HG03442 (cell line): ENCODE data around the gene PNMA8A.

Experiments used
- ATAC-seq: cut with Tn5 transposase; IDR thresholded peaks from one replicate; pipeline ENCODE4 v1.9.1; 2021; ENCODE audit warnings: mild to moderate bottlenecking, moderate library complexity; ENCODE audit not compliant: unreplicated experiment

PNMA8A gene

DNA sequence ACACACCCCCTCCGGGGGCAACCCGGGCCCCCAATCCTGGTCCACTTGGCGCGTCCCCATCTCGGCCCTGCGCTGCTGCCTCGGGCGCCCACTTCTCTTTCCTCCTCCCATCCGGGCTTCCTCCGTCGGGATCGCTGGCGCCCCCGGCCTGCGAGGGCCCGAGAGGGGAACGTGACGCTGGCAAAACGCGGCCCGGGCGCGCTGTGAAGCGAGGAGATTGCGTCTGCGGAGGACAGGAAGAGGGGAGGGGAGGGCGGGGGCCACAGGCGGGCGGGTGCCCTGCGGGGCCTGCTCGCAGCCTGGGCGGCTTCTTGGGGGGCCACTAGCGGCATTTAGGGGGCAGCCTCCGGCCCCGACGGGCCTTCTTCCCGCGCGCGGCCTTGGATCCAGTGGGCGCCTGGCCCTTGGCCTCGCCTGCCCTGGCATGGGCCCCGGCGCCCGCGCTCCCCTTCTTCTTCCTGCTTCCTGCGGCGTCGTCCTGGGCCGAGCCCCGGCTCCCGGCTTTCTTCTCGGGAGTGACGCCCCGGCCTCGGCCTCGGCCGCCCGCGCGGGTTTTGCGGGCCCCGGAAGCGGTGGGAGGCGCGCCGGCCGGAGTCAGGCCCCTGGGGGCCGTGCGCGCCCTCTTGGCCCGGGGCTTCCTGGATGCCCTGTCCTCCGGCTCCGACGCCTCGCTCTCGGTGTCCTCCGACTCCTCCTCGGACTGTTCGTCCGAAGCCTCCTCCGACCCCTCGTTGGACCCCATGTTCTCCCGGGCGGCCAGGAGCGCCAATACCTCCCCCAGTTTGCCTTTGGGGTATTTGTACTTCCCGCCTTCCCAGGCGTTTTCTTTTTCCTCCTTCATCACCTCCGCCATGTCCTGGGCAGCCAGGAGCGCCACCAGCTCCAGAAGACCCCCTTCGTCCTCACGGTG, 22.1 kb upstream of the PNMA8A start:
- ATAC-seq = no peak

DNA sequence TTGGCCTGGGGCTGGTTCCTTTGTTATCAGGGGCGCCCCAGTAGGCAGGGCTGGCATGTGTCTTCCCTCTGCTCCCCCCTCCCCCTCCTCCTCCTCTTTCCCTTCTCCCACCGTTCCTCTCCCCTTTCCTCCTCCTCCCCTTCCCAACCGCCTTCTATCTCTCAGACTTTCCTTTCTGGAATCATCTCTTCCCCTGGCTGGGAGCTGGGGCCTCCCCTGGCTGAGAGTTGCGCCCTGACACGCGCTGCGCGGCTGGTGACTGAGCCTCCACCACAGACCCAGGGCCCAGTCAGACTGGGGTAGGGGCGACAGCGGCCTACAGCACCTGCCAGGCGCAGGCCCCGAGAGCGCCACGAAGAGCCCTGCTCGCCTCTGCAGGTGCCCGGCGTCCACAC, 21.5 kb upstream of the PNMA8A start:
- no peak for ATAC-seq

DNA sequence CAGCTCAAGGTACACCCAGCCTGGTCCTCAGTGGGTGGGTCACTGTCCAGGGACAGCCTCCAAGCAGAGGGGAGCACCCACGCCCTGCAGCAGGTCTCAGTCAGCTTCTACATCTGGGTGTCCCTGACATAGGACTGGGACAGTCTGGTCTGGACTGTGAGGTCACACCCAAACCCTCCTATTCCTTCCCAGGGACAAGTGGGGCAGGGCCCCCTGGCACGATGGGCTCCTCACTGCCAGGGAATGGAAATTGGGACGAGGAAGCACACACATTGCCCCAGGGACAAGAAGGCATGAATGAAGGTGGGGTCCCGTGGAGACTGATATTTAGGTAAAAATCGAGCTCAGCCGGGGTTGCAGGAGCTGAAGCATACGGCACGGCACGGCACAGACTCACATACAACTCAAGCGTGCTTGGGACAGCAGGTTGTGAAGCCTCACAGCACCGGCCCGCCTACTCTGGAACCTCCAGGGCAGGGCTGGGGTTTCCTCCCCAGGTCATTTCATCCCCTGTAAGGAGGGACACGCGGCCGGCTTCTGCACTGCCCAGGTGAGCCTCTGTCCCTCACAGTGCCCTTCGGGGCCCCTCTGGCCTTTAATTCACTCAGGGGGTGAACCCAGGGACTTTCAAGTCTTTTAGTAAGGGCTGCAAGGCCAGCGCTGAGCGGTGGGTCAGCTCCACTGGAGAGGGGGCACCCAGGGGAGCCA, 20.8 kb upstream of the PNMA8A start:
- ATAC-seq = no peak

DNA sequence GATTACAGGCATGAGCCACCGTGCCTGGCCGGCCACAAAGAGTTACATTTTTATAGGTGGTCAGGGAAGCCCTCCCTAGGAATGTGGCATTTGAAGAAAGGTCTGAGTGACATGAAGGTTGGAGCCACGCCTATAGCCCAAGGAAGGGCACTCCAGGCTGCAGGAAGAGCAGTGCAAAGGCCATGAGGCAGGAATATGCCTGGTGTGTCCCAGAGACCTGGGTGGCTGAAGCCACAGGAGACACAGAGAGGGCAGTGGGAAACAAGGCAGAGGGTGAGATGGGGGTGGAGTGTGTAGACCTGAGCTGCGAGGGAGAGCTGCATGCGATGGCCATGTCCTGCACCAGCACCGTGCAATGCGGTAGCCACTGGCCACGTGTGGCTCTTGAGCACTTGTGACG, 19.4 kb upstream of the PNMA8A start:
- ATAC-seq = no peak

DNA sequence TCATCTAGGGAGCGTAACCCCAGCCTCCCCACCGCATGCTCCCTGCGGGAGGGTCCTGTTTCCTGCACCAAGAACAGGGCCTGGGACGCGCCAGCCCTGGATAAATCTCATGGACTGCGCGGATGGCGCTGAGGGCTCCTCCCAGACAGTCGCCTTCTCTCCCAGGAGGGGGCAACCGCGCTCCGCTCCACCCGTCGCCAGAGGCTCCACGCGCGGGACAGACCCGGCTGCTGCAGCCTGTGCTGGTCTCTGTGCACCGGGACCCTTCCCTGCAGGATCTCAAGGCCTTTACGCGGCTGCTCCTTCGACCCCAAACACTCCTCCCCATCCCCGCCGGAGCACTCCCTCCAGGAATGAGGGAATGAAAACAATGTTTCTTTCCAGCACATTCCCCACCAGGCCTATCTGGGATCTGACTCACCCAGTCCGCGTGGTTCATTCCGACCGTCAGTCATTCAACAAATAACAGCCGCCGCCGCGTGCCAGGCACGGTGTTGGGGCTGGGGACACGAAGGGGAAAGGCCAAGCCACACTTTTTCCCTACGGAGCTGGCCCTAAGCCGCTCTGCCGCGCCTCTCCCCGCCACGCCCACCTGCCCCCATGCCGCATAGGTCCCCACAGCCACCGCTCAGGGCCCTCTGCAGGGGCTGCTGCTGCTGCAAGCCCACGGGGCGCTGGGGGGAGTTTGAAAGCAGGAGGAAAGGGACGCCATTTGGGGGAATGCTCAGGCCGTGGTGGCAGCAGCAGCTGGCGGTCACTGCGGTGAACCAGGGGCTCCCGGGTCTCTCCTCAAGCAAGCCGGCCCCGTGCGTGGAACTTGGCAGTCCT, 18.3 kb upstream of the PNMA8A start:
- ATAC-seq = no peak

DNA sequence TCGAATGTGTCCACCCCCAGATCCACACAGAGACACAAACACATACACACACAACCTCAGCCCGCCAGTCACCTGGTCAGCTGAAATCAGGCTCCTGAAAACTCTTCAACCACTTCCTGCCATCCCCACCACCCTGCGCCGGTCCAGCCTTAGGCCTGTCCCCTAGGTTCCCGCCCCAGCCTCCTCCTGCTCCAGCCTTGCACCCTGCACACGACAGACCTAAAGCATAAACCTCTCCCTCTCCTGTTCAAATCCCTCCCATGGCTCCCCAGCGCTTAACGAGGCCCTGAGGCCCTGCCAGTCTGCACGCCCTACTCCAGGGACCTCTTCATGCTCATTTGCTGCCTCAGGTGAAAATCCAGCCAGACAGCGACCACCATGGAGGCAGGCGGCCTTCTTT, 17.2 kb upstream of the PNMA8A start:
- ATAC-seq = no peak

DNA sequence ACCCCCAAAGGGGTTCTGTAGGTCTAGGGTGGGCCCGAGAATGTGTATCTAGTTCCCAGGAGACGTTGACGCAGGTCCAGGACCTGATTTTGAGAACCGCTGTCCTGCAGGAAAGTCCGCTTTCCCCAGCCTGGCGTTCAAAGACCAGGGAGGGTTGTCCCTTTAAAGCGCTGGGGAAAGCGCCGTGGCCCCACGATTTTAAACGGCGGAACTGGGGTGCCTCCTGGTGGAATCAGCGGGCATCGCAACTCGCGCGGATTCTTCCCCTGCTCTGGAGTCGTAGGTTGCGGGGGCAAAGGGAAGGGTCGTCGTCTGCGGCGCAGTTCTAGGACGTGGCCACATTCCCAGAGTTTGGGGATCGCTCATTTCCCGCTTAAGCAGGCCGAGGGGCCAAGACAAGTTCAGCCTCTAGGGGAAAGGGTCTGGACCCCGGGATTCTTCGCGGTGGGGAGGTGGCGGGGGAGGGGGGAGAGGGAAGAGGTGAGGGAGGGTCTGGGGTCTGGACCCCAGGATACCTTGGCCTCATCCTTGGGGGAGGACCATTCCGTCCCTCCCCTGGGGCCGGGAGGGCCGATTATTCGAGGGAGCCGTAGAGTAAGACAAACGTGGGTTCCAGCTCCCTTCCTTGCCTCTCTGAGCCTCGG, 16.6 kb upstream of the PNMA8A start:
- no peak for ATAC-seq

DNA sequence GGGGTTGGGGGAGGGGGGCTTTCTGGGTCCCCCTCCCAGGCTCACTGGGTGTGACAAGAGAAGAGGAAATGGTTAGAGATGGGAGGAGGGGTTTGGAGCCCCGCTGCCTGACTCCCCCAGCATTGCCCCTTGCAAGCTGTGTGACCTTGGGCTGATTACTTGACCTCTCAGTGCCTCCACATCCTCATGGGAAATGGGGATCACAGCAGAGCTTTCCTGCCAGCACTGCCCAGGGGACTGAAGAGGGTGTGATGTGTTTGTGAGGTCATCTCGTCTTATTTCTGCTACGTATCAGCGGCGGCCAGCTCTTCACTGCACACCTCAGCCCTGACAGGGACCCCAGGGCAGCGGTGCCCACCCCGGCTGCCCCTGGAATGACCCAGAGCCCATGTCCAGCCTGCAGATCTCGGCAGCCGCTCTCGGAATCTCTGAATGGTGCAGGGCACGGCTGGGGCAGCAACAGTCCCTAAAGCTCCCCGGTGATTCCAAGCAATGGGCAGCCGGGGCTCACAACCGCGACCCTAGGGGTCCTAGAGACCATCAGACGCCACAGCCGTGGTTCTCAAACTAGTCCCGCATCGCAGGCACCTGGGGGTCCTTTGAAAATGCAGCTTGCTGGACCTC, 15.9 kb upstream of the PNMA8A start:
- ATAC-seq = no peak

DNA sequence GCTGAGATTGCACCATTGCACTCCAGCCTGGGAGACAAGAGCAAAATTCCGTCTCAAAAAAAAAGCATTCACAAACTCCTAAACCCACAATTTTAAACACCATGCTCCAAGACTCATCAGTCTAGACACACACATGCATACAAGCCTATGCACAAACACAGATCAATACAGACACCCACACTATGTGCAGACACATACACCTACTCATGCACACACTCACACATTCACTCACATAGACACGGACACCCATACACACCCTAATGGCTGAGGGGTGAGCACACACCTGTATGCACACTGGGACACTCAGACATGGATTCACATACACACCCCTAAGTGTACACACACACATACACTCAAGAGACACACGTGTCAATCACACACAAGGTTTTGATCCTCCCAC, 15.0 kb upstream of the PNMA8A start:
- ATAC-seq = no peak

DNA sequence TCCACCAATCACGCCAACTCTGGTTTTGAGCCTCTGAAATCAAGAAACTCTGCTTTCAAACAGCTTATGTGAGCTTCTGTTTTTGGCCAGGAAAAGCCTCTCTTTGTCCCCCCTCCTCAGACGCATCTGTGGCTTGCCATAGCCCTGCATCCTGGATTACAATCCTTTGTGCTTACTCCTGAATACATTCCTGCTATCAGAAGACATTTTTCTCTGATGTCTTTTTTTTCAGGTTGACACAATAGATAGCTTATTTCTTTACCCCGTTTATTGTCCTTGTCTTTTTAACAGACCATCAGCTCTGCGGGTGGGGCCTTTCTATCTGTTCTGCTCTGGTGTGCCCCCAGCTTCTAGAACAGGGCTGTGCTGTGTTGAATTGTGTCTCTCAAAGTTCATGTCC, 13.3 kb upstream of the PNMA8A start:
- ATAC-seq = no peak

DNA sequence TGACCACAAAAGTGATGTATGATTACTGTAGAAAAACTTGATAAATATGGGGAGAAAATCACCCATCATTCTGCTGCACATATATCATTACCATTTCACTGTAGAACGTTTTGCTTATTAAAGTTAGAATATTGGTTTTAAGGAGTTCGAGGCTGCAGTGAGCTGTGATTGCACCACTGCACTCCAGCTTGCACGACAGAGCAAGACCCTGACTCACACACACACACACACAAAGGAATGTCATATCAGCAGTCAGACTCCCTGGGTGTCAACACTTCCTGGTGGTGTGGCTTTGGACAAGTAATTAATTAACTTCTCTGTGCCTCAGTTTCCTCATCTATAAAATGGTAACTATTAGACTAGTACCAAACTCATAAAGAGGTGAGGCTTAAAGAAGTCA, 11.3 kb upstream of the PNMA8A start:
- ATAC-seq = no peak

DNA sequence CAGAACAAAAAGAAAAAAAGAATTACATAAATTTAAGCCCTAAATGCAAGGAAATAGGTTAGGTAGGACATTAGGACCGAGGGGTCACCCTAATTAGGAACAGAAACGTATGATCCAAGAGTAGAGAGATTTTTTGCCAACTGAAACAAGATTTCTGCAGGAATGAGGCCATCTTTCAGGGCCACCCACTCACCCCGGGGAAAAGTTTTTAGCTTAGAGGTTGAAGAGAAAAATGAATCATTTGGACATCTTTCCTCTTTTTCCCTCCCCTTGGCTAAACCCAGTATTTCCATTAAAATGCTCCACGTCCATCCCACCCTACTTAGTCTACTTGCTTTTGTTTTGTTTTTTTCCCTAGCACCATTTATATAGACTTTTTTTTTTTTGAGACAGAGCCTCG, 10.6 kb upstream of the PNMA8A start:
- ATAC-seq = no peak

DNA sequence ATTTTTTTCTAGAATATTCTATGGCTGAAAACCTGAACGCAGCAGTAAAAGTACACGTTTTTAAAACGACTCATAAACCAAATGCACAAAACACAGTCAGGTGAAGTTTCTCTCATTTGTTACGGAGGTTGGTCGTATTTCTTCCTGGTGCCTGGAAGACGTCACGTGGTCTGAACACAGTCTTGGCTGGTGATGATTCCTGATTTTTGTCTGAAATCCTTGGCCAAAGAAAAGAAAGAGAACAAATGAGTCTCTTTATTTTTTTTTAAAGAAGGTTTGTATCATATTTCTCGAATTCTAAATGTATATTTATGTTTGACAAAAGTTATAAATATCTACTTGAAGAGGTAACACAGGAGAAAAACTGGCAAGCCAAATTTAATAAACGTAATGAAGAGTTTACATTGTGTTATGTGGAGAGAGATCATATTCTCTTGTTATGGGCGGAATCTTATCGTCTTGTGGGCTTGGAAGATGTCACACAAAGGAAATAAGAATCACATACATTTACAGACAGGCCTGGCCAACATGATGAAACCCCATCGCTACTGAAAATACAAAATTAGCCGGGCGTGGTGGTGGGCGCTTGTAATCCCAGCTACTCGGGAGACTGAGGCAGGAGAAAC, 10.0 kb upstream of the PNMA8A start:
- no peak for ATAC-seq

DNA sequence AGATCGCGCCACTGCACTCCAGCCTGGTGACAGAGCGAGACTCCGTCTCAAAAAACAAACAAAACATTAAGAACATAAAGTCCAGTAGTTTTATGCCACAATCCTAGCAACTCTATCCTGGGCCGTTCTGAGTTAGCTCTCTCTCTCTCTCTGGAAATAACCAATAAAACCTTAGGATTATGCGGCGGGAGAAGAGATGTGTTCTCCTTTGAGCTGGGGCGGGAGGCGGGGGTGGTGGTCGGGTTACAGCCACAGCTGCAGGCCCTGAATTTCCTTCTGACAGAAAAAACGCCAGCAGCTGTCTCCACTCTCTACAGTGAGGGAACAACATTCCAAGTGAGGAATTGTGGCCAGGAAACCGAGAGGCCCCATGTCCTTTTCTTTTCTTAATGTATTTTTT, 9.1 kb upstream of the PNMA8A start:
- no peak for ATAC-seq

DNA sequence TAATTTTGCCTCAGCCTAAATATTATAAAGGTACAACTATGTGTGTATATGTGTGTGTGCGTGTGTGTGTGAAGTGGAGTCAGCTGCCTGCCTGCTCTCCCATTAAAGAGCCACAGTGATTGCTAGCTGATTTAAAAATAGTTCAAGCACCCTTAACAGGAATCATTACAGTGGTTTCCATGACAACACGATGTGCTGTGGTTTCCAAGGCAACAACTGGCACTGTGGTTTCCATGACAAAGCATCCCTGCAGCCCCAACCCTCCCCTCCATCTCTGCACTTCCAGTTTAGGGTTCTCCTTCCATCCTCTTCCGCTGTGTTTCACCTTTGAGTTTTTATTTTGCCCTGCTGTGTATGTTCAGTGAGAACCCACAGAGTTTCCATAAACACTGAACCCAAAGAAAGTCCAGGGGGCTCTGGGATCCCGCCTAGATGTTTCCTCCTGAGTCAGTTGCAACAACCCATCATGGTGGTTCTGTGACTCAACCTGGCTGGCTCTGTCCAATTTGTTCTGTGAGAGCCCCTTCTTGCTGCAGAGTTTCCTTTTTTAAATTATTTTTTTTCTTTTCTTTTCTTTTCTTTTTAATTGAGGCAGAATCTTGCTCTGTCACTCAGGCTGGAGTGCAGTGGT, 7.1 kb upstream of the PNMA8A start:
- no peak for ATAC-seq

DNA sequence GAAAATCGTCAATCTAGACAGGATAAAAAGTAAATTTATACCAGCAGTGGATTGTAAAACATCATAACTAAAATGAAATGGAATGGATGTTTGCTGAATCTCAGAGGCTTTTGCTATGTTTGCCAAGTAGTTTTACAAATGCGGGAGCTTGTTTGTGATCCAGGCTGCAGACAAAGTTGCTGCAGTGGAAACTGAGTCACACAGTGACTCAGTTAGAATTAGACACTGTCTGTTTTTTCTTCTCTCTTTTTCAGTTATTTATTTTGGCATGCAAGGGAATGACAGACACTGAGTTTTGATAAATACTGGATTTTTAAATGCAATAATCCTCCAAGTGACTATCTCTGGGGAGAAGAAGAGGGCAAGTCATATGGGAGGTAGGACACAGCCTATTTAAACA, 4.6 kb upstream of the PNMA8A start:
- ATAC-seq = no peak

DNA sequence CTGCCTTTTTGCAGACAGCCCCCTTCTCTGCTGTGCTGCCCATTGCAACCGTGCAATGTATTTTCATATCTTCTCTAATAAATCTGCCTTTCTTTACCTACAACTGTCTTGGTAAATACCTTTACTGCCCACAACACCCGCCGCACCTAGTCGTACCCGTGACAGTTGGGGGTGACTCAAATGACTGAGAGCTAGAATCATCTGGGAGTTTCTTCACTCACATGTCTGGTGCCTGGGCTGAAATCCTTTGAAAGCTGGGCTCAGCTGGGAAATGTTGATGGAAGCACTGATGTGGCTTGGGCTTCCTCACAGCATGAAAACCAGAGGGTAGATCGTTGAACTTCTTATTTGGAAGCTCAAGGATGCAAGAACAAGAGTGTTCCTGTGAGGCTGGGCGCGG, 2.8 kb upstream of the PNMA8A start:
- no peak for ATAC-seq

DNA sequence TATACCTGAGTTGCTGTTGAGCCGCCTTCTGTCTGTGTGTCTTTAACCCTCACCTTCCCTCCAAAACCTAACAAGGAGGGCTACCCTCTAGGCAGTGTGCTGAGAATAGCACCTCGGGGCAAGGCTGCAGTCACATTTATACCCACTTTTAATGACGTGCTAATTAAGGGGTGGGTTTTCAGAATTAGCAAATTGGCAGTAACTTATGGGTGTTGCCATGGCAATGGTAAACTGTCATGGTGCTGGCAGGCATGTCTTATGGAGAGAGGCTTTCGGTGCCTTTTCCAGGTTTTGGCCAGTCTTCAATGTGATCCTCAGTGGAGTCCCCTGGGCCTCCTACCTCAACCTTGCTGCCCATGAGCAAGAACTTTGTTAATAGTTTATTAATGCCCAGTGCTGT, 1.2 kb upstream of the PNMA8A start:
- ATAC-seq = no peak

DNA sequence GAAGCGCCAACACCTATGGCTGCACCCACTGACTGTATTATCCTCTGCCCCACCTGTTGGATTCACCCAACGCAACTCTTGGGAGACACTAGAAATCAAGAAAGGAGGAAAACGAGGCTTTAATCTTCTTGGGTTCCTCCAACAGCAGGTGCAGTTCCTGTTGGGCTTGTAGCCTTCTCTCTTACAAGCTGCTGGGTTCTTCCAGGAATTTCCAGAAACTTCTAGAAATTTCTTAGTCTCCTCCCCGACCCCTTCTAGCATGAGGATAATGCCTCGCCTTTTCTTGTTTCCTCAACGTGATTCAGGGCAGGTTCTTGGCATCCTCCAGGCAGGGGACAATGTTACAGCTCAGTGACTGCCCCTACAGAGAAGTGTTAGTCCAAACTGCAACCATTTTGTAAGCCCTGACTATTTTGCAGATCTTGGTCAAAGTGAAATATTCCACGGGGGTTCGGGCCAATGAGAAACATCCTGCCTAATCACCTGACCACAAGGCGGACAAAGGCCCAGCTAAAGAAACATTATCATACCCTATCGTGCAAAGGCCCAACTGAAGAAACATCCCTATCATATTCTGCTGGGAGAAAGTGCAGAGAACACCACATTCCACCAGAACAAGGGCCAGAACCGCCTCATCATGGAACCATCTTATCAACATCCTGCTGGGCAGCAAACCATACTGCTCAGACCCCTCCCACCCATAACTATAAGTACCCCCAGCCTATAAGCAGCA, 614 bp upstream of the PNMA8A start:
- no peak for ATAC-seq
